Activated CD4-positive, CD25-positive, alpha-beta regulatory T cell treated with anti-CD3 and anti-CD28 coated beads, Interleukin-2, amount 50 U/mL, for 16 hours (primary cell): ENCODE measurements around the gene PHACTR1.
"Not testable (repeated sequence)": the region's sequence is repeated elsewhere in the genome, so short reads cannot be mapped to it uniquely, and the experiment has no call there.

ENCODE experiments used
- DNase-seq: peaks from one replicate; pipeline ENCODE4 v3.0.0-alpha.2; 2020; ENCODE audit warnings: low read depth, low spot score

The PHACTR1 gene

DNA sequence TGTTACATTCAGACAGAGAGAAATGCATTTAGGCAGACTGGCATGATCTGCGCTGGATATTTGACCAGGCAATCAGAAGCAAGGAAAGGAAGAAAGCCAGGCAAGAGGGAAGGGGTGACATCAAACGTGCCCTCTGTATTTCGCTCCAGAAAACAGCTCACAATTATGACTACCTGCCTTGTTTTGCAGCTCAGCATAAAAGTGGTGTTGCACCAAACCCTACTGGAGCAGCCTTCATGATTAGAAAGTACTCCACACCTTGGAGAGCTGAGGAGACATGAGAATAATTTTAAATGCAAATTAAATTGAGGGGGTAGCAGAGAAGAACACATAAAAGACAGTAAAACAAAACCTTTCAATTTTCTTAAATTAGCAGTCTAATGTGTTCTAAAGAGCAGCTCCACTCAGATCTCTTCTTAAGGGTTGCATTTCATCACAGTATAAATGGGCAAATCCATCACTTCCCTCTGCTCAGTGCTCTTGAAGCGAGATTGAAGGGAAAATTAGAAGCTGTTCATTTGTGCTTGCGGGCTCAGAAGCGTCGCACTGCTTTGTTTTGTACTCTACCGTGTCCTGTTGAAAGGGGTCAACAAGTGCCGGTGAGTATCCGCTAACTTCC is at the start of gene PHACTR1:
Gene PHACTR1, plus strand, starts transcription at position 470 of the 619 bp plus-strand sequence.
- DNase-seq, result no peak

- DNase-seq, result no peak
Observed at GRCh38 chr6:12666886-12667285, 49.7 kb upstream of the PHACTR1 start.

GRCh38 chr6:12675931-12676330 is 40.6 kb upstream of the PHACTR1 start:
- DNase-seq, result no peak

DNA sequence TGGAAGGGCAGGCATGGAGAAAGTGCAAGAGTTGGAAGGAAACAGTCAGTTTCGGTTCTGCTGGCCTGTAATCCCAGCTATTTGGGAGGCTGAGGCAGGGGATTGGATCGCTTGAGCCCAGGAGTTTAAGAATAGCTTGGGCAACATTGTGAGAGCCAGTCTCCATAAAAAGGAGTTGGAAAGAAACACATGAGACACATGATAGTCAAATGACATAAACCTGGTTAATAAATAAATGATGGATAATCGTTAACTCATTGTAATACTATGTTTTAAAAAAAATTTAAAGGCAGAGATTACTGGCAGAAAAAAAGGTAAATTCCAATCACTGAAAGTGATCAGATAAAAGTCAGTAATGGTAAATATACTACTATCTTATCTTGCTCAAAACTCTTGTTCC is 37.2 kb upstream of the PHACTR1 start:
- no peak for DNase-seq

GRCh38 chr6:12693122-12693521 is 23.4 kb upstream of the PHACTR1 start:
- DNase-seq, result no peak

DNA sequence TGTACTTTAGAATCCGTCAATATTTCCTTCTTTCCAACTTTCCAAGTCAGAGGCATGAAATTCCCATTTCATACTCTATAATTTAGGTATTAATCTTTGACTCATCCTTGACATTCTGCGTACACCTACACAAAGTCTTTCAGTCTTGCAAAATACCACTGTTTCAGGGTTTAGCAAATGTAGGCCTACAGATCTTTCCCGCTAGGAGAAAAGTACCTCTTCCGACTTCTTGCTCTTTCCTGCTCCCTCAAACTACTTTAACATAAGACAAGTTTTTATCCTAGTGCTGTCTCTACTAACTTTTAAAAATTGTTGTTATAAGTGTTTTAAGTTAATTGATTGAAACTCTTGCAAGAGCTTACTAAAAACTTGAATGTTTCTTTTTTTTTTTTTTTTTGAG is 18.3 kb upstream of the PHACTR1 start:
- DNase-seq, result no peak

- DNase-seq, result no peak
Observed at GRCh38 chr6:12704946-12705345, 11.6 kb upstream of the PHACTR1 start.

DNA sequence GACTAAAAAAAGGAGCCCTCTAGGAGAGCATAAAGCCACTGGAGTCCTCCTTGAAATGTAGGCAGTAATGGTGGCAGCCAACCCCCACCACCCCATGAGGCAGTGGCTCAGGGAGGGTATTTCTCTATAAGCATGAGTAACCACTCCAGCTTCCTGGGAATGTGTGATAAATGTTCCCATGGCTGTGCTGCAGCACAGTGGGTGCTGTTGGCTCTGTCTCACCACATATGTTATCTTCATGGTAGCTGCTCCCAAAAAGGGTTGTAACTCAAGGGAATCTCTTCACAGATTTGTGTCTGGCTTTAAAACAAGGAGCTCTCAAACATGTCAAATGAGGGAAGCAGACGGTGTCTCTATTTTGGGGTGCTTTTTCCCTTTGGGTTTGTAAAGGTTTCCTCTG is 7.5 kb upstream of the PHACTR1 start:
- no peak for DNase-seq

GRCh38 chr6:12709556-12710232 is 6.9 kb upstream of the PHACTR1 start:
- DNase-seq, result no peak

DNA sequence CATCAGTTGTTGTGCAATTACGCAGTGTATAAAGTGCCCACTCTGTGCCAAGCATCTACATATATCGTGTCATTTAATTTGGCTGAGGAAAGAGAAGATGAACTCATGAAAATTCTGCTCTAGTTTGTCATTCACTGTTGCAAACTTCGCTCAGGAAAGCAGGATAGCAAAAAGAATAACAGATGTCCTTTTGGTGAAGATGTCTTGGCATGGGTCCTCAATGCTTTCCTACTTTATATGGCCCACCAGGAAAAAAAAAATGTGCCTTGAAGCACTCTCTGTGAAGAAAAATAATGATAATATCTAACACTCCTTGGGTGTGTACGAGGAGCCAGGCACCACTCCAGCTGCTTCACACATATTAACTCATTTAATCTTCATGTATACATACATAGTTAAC is 5.6 kb upstream of the PHACTR1 start:
- no peak for DNase-seq

DNA sequence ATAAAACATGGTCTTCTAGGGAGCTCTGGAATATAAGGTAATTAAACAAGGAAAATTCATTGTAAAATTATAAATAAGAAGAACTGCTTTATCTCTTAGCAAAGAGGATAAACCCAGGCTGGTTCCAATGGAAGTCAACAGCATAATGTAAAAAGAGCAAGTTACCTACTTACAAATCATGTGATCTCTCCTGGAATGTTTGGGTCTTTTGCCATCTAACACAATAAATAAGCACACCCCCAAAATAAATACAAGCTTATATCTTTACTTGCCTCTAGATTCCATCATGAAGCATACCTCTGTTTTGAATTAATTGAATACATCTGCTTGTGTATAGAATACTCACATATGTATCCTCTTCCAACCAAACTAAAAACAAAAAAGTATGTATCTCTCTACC is 2.5 kb upstream of the PHACTR1 start:
- no peak for DNase-seq

- DNase-seq, result no peak
Observed at GRCh38 chr6:12715437-12715836, 1.1 kb upstream of the PHACTR1 start.

GRCh38 chr6:12717356-12717755 is 789 bp downstream of the PHACTR1 start:
- no peak for DNase-seq

- DNase-seq, result no peak
Observed at GRCh38 chr6:12718015-12718414, 1.4 kb downstream of the PHACTR1 start.

GRCh38 chr6:12719017-12719416 is 2.5 kb downstream of the PHACTR1 start:
- no peak for DNase-seq

DNA sequence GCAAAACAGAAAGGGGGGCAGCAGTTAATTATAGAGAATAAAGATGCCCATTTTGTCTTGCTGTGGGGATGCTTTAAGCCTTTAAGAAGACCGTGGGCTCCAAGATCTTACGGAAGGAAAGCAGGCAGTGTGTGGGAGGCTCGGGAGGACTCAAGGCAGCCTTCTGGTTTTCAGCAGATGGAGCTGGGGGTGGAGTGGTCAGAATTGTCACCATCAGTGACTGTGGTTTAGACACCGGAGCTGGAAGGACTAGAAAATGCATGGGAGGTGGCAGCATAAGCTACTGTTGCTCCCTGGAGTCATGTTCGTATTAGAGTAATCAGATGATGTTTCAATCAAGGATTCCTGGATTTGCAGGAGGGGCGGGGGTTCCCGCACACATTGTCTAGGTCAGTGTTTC is 3.7 kb downstream of the PHACTR1 start:
- no peak for DNase-seq

- DNase-seq, result no peak
Observed at GRCh38 chr6:12725263-12725662, 8.7 kb downstream of the PHACTR1 start.

- DNase-seq, result no peak
Observed at GRCh38 chr6:12729467-12729866, 12.9 kb downstream of the PHACTR1 start.

DNA sequence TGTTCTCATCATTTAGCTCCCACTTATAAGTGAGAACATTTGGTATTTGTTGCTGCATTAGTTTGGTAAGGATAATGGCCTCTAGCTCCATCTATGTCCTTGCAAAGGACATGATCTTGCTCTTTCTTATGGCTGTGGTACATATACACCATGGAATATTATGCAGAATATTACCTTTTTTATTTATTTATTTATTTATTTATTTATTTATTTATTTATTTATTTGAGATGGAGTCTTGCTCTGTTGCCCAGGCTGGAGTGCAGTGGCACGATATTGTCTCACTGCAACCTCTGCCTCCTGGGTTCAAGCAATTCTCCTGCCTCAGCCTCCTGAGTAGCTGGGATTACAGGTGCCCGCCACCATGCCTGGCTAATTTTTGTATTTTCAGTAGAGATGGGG is 14.2 kb downstream of the PHACTR1 start:
- not testable (repeated sequence) for DNase-seq

DNA sequence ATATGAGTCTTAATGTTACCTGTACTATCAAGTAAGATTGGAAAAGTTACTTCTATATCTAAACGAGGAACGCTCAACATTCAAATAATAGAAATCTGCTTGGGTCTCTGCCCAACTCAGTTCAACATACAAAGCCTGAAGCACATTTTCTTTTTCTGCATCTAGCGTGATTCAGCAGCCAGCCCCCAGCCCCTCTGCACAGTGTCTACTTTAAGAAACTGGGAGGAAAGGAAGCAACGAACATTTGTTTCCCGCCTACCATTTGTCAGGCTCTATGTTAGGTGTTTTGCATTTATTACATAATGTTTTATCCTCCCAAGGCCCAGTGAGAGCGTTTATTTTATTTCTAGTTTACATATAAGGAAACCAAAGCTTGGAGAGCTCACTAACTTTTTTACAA is 17.3 kb downstream of the PHACTR1 start:
- no peak for DNase-seq

- no peak for DNase-seq
Observed at GRCh38 chr6:12735786-12736185, 19.2 kb downstream of the PHACTR1 start.

- DNase-seq, result no peak
Observed at GRCh38 chr6:12748411-12748810, 31.8 kb downstream of the PHACTR1 start.

- DNase-seq, result no peak
Observed at GRCh38 chr6:12748815-12749521, 32.4 kb downstream of the PHACTR1 start.
